CD4-positive, alpha-beta T cell treated with Interleukin-21 for 1 hour (primary cell): ENCODE results near the gene NEK7.
"Not testable (repeated sequence)": the region's sequence is repeated elsewhere in the genome, so short reads cannot be mapped to it uniquely, and the experiment has no call there.

Experiments used
- DNase-seq: peaks from one replicate; pipeline ENCODE4 v3.0.0-alpha.2; 2020

NEK7 gene

DNA sequence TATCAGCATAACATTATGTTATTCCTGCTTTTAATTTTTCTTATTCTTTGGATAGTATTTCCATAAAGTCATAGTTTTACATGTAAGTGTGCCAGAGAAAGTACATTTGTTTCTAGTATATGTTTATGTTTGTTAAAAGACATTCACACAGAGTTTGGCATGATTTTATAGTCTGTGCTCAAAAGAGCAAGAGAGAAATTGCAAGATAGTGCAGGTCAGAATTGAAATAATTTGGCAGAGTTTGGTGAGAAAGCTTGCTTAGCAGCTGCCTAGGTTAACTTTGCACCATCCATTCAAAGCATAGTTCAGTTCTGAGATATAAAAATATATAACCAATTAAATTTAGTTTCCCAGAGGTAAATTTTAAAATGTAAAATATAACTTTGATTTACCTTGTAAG lies 17.0 kb downstream of the NEK7 start:
- DNase-seq, result no peak

DNA sequence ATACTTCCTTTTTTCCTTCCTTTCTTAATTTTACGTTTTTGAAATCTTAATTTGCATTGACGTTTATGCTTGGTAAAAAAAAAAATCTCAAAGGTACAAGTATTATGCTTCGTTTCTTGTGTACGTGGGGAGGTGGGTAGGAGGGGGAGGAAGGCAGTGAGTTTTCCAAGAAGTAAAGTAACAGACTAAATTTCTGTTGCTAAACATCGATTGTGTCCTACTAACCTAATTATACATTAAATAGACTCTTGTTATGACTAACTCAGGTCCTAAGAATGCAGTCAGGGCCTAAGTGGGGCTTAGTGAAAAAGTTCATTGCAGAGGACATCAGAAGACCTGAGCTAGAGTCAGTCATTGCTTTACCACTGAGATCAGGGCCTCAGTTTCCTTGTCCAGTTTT lies 17.5 kb downstream of the NEK7 start:
- DNase-seq, result peak; percentile 30

DNA sequence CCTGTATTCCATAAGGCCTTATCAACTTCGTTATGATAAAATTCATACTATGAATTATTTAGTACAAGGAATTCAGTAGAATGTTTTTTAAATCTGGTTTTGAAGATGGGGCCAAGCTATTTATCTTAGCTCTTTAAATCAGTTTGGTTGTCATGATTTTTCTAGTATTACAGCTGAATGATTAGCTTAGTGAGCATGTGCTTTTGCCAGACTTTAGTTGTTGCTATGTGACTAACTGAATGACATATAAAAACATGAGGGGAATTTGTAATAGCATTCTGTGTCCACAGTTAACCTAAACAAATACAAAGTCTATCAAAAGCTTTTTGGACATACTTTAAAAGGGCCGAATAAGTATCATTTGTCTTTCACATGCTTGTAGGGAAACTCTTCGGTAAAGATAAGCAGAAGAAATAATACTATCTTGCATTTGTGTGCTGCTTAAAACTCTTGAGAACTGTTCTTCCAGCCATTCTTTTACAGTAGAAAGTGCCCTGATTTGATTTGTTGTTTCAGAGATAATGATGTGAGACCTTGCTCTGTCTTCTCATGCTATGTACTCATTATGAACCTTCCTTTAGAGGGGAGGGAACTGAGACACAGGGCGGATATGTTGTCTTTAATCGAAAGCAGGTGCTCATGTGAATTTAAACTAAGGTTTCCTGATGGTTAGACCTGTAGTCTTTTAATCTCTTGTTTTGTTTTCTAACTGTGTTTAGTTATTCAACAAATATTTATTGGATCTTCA lies 18.8 kb downstream of the NEK7 start:
- peak; percentile 56 for DNase-seq

DNA sequence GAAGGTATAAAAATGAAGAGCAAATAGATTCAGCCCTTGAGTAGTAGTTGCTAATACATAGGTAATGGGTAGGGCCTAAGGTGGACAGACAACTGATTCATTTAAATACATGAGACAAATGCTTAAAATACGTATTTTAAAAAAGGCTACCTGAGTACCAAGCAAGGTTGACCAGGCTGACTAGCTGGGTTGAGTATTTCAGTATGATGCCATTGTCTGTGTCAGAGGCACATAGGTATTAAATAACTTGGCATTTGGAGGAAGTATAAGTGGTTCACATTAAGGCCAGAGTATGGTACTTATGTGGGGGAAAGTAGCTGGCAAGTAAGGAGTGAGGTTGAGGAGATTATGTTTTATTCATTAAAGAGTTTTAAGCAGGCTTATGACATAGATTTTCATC lies 19.4 kb downstream of the NEK7 start:
- DNase-seq, result no peak

DNA sequence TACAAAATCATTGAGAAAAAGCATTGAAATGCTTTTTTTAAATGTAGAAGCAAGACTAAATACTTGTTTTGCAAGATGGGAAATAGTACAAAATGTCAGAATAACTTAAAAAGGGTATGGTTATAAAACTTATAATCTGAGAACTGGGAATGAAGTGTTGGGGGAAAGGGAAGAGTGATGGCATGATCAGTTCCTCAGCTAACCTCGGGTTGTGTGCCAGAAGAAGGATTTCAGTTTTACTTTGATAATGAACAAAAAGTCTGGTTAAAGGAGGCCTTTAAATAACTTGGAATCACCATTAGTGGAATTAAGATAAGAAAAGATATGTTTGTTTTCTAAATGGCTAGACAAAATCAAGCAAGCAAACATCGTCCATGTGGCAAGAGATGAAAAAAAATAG lies 20.7 kb downstream of the NEK7 start:
- no peak for DNase-seq

- no peak for DNase-seq
Observed at GRCh38 chr1:198178615-198179014, 21.8 kb downstream of the NEK7 start.

- peak; percentile 66 for DNase-seq
Observed at GRCh38 chr1:198179556-198179981, 22.8 kb downstream of the NEK7 start.

GRCh38 chr1:198183605-198184004 lies 26.8 kb downstream of the NEK7 start:
- no peak for DNase-seq

DNA sequence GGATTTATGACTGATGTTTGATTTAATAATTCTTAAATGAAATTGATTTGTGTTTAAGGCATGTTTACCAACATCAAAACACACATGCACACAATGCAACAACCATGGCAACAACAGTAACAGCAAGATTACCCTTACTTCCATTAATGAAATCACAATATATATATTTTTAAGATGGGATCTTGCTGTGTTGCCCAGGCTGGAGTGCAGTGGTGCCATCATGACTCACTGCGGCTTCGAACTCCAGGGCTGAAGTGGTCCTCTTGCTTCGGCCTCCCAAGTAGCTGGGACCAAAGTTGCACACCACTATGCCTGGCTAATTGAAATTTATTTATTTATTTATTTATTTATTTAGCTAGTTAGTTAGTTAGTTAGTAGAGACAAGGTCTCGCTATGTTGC lies 27.7 kb downstream of the NEK7 start:
- no peak for DNase-seq

- DNase-seq, result no peak
Observed at GRCh38 chr1:198185146-198185545, 28.3 kb downstream of the NEK7 start.

- DNase-seq, result no peak
Observed at GRCh38 chr1:198185759-198186158, 29.0 kb downstream of the NEK7 start.

- DNase-seq, result no peak
Observed at GRCh38 chr1:198186916-198187580, 30.2 kb downstream of the NEK7 start.

DNA sequence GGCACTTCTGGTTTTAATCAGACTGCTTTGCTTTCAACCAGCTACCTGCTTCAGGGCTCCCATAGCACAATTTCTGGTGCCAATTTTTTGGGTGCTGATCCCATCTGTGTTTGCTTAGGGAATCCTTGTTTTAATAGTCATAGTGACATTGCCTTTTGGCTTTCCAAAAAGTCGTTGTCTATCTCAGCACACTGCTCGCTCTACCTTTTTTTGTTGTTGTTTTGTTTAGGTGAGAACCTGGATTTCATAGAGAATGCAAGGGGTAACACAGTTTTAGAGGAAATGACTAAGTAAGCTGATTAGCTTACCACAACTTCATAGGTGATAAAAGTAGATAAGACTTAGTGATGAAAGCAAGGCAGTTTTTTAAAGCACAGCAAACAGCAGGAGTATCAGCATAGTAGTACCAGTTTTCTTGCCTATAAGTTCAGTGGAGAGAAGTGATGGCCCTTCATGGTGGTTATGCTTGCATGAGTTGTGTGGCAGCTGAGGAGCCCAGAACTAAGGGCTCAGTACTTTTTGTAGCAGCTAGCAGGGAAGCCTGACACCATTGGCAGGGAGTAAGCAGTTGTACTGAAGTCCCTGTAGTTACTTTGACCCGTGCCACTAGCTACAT lies 31.3 kb downstream of the NEK7 start:
- peak; percentile 72 for DNase-seq

GRCh38 chr1:198191117-198191516 lies 34.3 kb downstream of the NEK7 start:
- no peak for DNase-seq

DNA sequence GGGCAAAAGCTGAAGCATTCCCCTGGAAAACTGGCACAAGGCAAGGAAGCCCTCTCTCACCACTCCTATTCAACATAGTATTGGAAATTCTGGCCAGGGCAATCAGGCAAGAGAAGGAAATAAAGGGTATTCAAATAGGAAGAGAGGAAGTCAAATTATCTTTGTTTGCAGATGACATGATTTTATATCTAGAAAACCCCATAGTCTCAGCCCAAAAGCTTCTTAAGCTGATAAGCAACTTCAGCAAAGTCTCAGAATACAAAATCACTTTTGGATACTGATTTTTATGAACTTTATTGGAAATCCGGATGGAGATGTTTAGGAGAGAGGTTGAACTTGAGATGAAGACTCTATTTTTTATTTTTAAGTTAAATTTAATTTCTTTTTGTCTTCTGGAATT lies 37.1 kb downstream of the NEK7 start:
- not testable (repeated sequence) for DNase-seq

DNA sequence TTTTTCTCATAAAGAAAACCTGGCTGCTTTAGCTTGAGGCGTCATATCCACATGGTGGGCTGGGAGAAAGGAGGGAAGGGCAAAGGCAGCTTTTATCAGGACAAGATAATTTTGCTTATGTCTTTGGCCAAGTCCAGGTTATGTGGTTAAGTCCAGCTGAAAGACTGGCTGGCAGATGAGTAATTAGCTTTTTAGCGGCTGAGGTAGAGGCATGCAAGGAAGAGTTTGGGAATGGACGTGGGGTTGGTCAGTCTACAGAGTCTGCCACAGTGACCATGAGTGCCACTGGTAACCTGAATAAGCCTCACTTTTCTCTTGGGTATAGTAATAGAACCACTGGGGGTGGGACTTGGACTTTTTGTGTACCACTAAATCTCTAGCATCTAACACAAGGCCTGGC lies 39.8 kb downstream of the NEK7 start:
- DNase-seq, result no peak

GRCh38 chr1:198197285-198197684 lies 40.5 kb downstream of the NEK7 start:
- no peak for DNase-seq

DNA sequence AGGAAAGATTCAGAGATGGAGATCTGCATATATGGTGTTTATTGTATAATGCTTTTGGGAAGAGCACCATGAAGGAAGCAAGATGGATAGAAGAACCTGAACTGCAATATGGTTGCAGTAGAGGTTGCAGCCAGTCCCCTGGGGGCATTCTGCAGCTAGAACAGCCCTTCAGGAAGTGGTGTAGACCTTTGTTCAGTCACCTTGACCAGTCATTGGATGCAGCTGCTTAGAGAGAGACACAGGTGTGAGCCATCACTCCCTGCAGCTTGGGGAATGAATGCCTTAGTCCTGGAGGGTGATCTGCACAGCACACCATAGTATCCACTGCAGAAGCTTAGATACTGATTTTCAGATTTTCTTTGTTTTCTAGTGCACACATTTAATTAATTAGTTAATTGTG lies 42.3 kb downstream of the NEK7 start:
- no peak for DNase-seq

- peak; percentile 19 for DNase-seq
Observed at GRCh38 chr1:198201956-198202784, 45.4 kb downstream of the NEK7 start.

DNA sequence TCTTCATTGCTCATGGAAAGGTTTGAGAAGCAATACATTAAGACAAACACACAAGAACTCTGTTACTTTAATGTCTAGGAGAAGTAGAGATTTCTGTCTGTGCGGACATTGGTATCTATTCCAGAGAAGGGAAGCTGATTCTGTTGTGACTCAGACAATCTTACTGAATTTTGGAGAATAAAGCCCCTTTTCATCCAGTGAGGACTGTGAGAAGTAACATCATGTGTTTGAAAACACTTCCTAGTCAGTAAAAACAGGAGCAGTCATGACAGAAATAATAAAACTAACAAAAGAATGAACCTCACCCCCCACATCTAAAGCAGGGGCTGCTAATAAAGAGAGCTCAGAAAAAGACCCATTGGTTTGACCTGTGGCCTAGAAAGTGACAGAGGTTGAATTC lies 46.6 kb downstream of the NEK7 start:
- no peak for DNase-seq

DNA sequence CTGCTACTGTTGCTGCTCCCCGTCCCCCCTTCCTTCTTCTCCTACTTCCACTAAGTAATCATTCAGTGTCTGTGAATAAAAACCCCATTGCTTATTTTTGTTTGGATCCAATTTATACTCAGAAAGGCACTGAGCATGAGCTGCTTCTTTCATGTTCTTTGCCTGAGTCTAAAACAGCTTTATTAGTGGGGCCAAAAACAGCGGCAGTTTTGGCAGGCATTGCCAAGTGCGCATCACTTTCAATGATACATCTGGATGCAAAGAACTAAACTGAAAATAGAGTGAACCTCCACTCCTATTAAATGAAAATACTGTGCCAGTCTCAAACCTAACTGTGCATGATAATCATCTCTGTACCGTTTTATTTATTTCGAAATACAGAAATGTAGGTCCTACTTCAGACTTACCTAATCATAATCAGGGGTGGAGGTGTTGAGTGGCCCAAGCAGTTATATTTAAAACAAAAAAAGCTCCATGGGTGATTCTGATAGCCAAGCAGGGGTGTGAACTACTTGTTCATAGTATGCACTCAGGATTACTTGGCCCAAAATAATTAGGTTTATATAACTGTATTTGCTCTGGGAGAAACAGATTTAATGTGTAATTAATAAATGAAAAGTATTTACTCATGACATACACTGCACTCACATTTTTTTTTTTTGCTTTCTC lies 48.4 kb downstream of the NEK7 start:
- no peak for DNase-seq

GRCh38 chr1:198206292-198206691 lies 49.5 kb downstream of the NEK7 start:
- DNase-seq, result no peak

GRCh38 chr1:198211696-198212095 lies 54.9 kb downstream of the NEK7 start:
- DNase-seq, result no peak
